Activated T-helper 1 cell treated with Interleukin-2 at 50 U/mL for 16 hours (primary cell): ENCODE results near the gene LIPG.
"Not testable (repeated sequence)": the region's sequence is repeated elsewhere in the genome, so short reads cannot be mapped to it uniquely, and the experiment has no call there.

ENCODE experiments used
- DNase-seq: peaks from one replicate; pipeline ENCODE4 v3.0.0-alpha.2; 2020; ENCODE audit warnings: low read depth

Gene LIPG

GRCh38 chr18:49561289-49562193, at the start of gene LIPG:
Gene LIPG, plus strand, starts transcription at chr18:49562057. Its CDS starts 252 bp downstream, at chr18:49562309.
- DNase-seq = no peak

GRCh38 chr18:49512876-49513275, 49.0 kb upstream of the LIPG start:
- DNase-seq = not testable (repeated sequence)

- no peak for DNase-seq
These were observed 47.3 kb upstream of the LIPG start for GRCh38 chr18:49514577-49514976.

GRCh38 chr18:49515003-49515402, 46.9 kb upstream of the LIPG start:
- not testable (repeated sequence) for DNase-seq

- no peak for DNase-seq
These were observed 46.3 kb upstream of the LIPG start for GRCh38 chr18:49515516-49515915.

- DNase-seq = no peak
These were observed 44.4 kb upstream of the LIPG start for GRCh38 chr18:49517483-49517882.

GRCh38 chr18:49519101-49519971, 42.5 kb upstream of the LIPG start:
- no peak for DNase-seq

- no peak for DNase-seq
These were observed 41.2 kb upstream of the LIPG start for GRCh38 chr18:49520661-49521145.

GRCh38 chr18:49521216-49521835, 40.5 kb upstream of the LIPG start:
- DNase-seq = no peak

GRCh38 chr18:49523580-49524093, 38.2 kb upstream of the LIPG start:
- not testable (repeated sequence) for DNase-seq

- no peak for DNase-seq
These were observed 37.5 kb upstream of the LIPG start for GRCh38 chr18:49524349-49524748.

GRCh38 chr18:49524951-49525350, 36.9 kb upstream of the LIPG start:
- DNase-seq = no peak

GRCh38 chr18:49525981-49526380, 35.9 kb upstream of the LIPG start:
- DNase-seq = no peak

- no peak for DNase-seq
These were observed 34.1 kb upstream of the LIPG start for GRCh38 chr18:49527631-49528327.

GRCh38 chr18:49529596-49529995, 32.3 kb upstream of the LIPG start:
- DNase-seq = no peak

- no peak for DNase-seq
These were observed 30.1 kb upstream of the LIPG start for GRCh38 chr18:49531678-49532153.

- no peak for DNase-seq
These were observed 26.8 kb upstream of the LIPG start for GRCh38 chr18:49534846-49535601.

GRCh38 chr18:49537232-49537896, 24.5 kb upstream of the LIPG start:
- no peak for DNase-seq

- no peak for DNase-seq
These were observed 17.5 kb upstream of the LIPG start for GRCh38 chr18:49544362-49544761.

- no peak for DNase-seq
These were observed 15.6 kb upstream of the LIPG start for GRCh38 chr18:49546278-49546677.
